ENCODE results near the gene RNF187. TPM values are rescaled to one million over a fixed set of nuclear protein-coding genes. Genes with fewer than 3 reads are reported as not detected.
"Not testable (repeated sequence)": the region's sequence is repeated elsewhere in the genome, so short reads cannot be mapped to it uniquely, and the experiment has no call there.

The RNF187 gene
- total RNA-seq, 1 donor from 2014 or later, result 96.3 TPM

- intact Hi-C loops (cut with DNase I), result no loop called here
- ATAC-seq, result peak; percentile 94
- peak; percentile 88 for DNase-seq (ENCODE audit: low spot score)
Observed at GRCh38 chr1:228500901-228501871, 14.0 kb downstream of the RNF187 start.

GRCh38 chr1:228502522-228502921 lies 15.3 kb downstream of the RNF187 start:
- intact Hi-C loops (cut with DNase I), result no loop called here
- DNase-seq (ENCODE audit: low spot score), result no peak
- ATAC-seq, result no peak

GRCh38 chr1:228505944-228506343 lies 18.8 kb downstream of the RNF187 start:
- DNase-seq (ENCODE audit: low spot score); intact Hi-C loops (cut with DNase I); ATAC-seq: not testable (repeated sequence)

- no peak for ATAC-seq
- intact Hi-C loops (cut with DNase I), result no loop called here
- no peak for DNase-seq (ENCODE audit: low spot score)
Observed at GRCh38 chr1:228507961-228508652, 20.9 kb downstream of the RNF187 start.

- DNase-seq (ENCODE audit: low spot score) (no peak), ATAC-seq (no peak)
- intact Hi-C loops (cut with DNase I), result no loop called here
Observed at GRCh38 chr1:228508840-228509415, 21.7 kb downstream of the RNF187 start.

GRCh38 chr1:228510101-228510802 lies 23.1 kb downstream of the RNF187 start:
- DNase-seq (ENCODE audit: low spot score) (peak; percentile 25), ATAC-seq (no peak)
- intact Hi-C loops (cut with DNase I), result no loop called here

- ATAC-seq (no peak), DNase-seq (ENCODE audit: low spot score) (no peak)
- intact Hi-C loops (cut with DNase I), result no loop called here
Observed at GRCh38 chr1:228510803-228511413, 23.7 kb downstream of the RNF187 start.

GRCh38 chr1:228511546-228512445 lies 24.6 kb downstream of the RNF187 start:
- peak; percentile 30 for DNase-seq (ENCODE audit: low spot score)
- no peak for ATAC-seq
- intact Hi-C loops (cut with DNase I), result no loop called here

GRCh38 chr1:228512781-228513198 lies 25.6 kb downstream of the RNF187 start:
- intact Hi-C loops (cut with DNase I), result no loop called here
- ATAC-seq (no peak), DNase-seq (ENCODE audit: low spot score) (peak; percentile 23)

- DNase-seq (ENCODE audit: low spot score), result peak; percentile 36
- intact Hi-C loops (cut with DNase I), result no loop called here
- no peak for ATAC-seq
Observed at GRCh38 chr1:228513236-228513900, 26.2 kb downstream of the RNF187 start.

- DNase-seq (ENCODE audit: low spot score), result no peak
- ATAC-seq, result no peak
- intact Hi-C loops (cut with DNase I), result no loop called here
Observed at GRCh38 chr1:228514421-228514820, 27.2 kb downstream of the RNF187 start.

- ATAC-seq (peak; percentile 61), DNase-seq (ENCODE audit: low spot score) (peak; percentile 57)
- intact Hi-C loops (cut with DNase I), result no loop called here
Observed at GRCh38 chr1:228515200-228515834, 28.1 kb downstream of the RNF187 start.

GRCh38 chr1:228517655-228518054 lies 30.5 kb downstream of the RNF187 start:
- intact Hi-C loops (cut with DNase I), result no loop called here
- ATAC-seq (no peak), DNase-seq (ENCODE audit: low spot score) (no peak)

- peak; percentile 6 for DNase-seq (ENCODE audit: low spot score)
- no peak for ATAC-seq
- intact Hi-C loops (cut with DNase I), result no loop called here
Observed at GRCh38 chr1:228527596-228527995, 40.4 kb downstream of the RNF187 start.

GRCh38 chr1:228528612-228529011 lies 41.4 kb downstream of the RNF187 start:
- ATAC-seq (no peak), DNase-seq (ENCODE audit: low spot score) (peak; percentile 10)
- intact Hi-C loops (cut with DNase I), result no loop called here

GRCh38 chr1:228530086-228530758 lies 43.0 kb downstream of the RNF187 start:
- no peak for ATAC-seq

More at GRCh38 chr1:228530086-228530758, 43.0 kb downstream of the RNF187 start:
- intact Hi-C loops (cut with DNase I), result no loop called here
- no peak for DNase-seq (ENCODE audit: low spot score)

Measured in sciatic nerve (tissue), 2 donors.